Thoracic aorta (tissue), 2 donors: ENCODE measurements around the gene SRC. TPM values are rescaled to one million over a fixed set of nuclear protein-coding genes. Genes with fewer than 3 reads are reported as not detected.
"Not testable (repeated sequence)": the region's sequence is repeated elsewhere in the genome, so short reads cannot be mapped to it uniquely, and the experiment has no call there.

Experiments
- ATAC-seq: fragments of 150-250 bp; one replicate; pipeline ENCODE4 v1.8.0; 2017; ENCODE audit warnings: low read depth; ENCODE audit not compliant: insufficient number of reproducible peaks, low FRiP score
- DNase-seq: peaks from one replicate; pipeline ENCODE4 v3.0.0-alpha.2; 2020; ENCODE audit warnings: low spot score
- H3K27ac ChIP-seq, 2 donors: fragments of 200-600 bp; sonication (generic); 1 replicate in 1 of 2; 2 replicates in 1 of 2; pipeline ENCODE4 v1.5.1; 2016; ENCODE audit warnings: mild to moderate bottlenecking in 2 of 2, moderate library complexity in 2 of 2
- H3K27me3 ChIP-seq: fragments of 200-600 bp; sonication (generic); replicated peaks from 2 replicates; pipeline ENCODE4 v1.6.0; 2016; ENCODE audit warnings: mild to moderate bottlenecking; ENCODE audit not compliant: insufficient read depth
- H3K36me3 ChIP-seq: fragments of 200-600 bp; sonication (generic); one replicate; pipeline ENCODE4 v1.5.1; 2016
- H3K4me1 ChIP-seq, 2 donors: fragments of 200-600 bp; sonication (generic); 1 replicate in 1 of 2; 2 replicates in 1 of 2; pipeline versions ENCODE4 v1.5.1 to v1.6.0; 2016; ENCODE audit warnings: low read depth in 2 of 2, mild to moderate bottlenecking in 1 of 2; ENCODE audit not compliant: control insufficient read depth in 1 of 2
- H3K4me3 ChIP-seq: fragments of 200-600 bp; sonication (generic); 2 replicates; pipeline ENCODE4 v1.5.1; 2016; ENCODE audit warnings: mild to moderate bottlenecking
- H3K9me3 ChIP-seq: fragments of 200-600 bp; sonication (generic); 2 replicates; pipeline ENCODE4 v1.5.1; 2016
- CTCF ChIP-seq: fragments of 200-600 bp; sonication (generic); IDR thresholded peaks from one replicate; pipeline ENCODE4 v1.5.1; 2019; ENCODE audit warnings: antibody characterized with exemption
- total RNA-seq, 2 donors: library from RNA; depleted of rRNA; stranded (reverse); fragments of >200 nt; gene quantifications; one replicate each; pipeline versions ENCODE4 v1.1.0 to v1.2.3, GENCODE V29; 2016

The SRC gene
- total RNA-seq, 2 donors from 2014 or later = 80.3 to 89.0 TPM

- Histone ChIP-seq H3K27ac (no peak overlapping the region), H3K4me1 (peaks cover 0 to 2% of the 10 kb centered on the region in 2 donors), H3K36me3 (no peaks in the 10 kb centered on the region), H3K4me3 (no peak overlapping the region), H3K9me3 (no peaks in the 10 kb centered on the region), H3K27me3 (no peaks in the 10 kb centered on the region)
- no peak for TF ChIP-seq CTCF
- DNase-seq = no peak
- ATAC-seq = no peak
Measured at GRCh38 chr20:37337208-37337991, 8.5 kb upstream of the SRC start.

- not testable (repeated sequence) for DNase-seq, ATAC-seq, H3K4me3 ChIP-seq, H3K27me3 ChIP-seq, H3K4me1 ChIP-seq, H3K27ac ChIP-seq, H3K9me3 ChIP-seq, H3K36me3 ChIP-seq
Measured at GRCh38 chr20:37338380-37338779, 7.6 kb upstream of the SRC start.

- peaks cover 0 to 2% of the 10 kb centered on the region in 2 donors for H3K4me1 ChIP-seq
- no peak for ATAC-seq
- no peaks in the 10 kb centered on the region for H3K27me3 ChIP-seq
- H3K4me3 ChIP-seq = no peak overlapping the region
- H3K27ac ChIP-seq = no peak overlapping the region
- H3K36me3 ChIP-seq = no peaks in the 10 kb centered on the region
- no peak for TF ChIP-seq CTCF
- no peaks in the 10 kb centered on the region for H3K9me3 ChIP-seq
- DNase-seq = no peak
Measured at GRCh38 chr20:37339208-37339607, 6.7 kb upstream of the SRC start.

GRCh38 chr20:37339764-37340109 lies 6.2 kb upstream of the SRC start:
- not testable (repeated sequence) for ATAC-seq, H3K4me1 ChIP-seq, H3K9me3 ChIP-seq, DNase-seq, H3K27ac ChIP-seq, H3K4me3 ChIP-seq, H3K27me3 ChIP-seq, H3K36me3 ChIP-seq

- Histone ChIP-seq H3K4me3 (no peak overlapping the region), H3K27ac (no peak overlapping the region), H3K36me3 (no peaks in the 10 kb centered on the region), H3K27me3 (no peaks in the 10 kb centered on the region), H3K9me3 (no peaks in the 10 kb centered on the region), H3K4me1 (peaks cover 0 to 6% of the 10 kb centered on the region in 2 donors)
- DNase-seq = no peak
- ATAC-seq = no peak
- no peak for TF ChIP-seq CTCF
Measured at GRCh38 chr20:37340998-37341397, 4.9 kb upstream of the SRC start.

GRCh38 chr20:37341632-37342031 lies 4.3 kb upstream of the SRC start:
- DNase-seq = no peak
- Histone ChIP-seq H3K27ac (no peak overlapping the region), H3K4me3 (no peak overlapping the region), H3K4me1 (peaks cover 0 to 6% of the 10 kb centered on the region in 2 donors), H3K9me3 (no peaks in the 10 kb centered on the region), H3K36me3 (no peaks in the 10 kb centered on the region), H3K27me3 (no peaks in the 10 kb centered on the region)
- no peak for ATAC-seq
- no peak for TF ChIP-seq CTCF
